ENCODE data around the gene PIM2.

- TF ChIP-seq GTF2F1 (IDR thresholded peaks at IDR 0.05; ENCODE audit: low read depth, low read length) (no peak), CTCF (IDR thresholded peaks at IDR 0.05 in 2 of 3, conservative IDR thresholded peaks at IDR 0.05 in 1 of 3; ENCODE audit: insufficient read depth in 2 of 3, low read depth in 1 of 3, low read length in 3 of 3) (no peak), FIP1L1 (IDR thresholded peaks at IDR 0.05; ENCODE audit: low read depth, low read length, poor library complexity, severe bottlenecking) (no peak), PHF8 (IDR thresholded peaks at IDR 0.05; ENCODE audit: borderline replicate concordance, low read length) (no peak), GABPA (tag; conservative IDR thresholded peaks at IDR 0.05; ENCODE audit: low read depth) (no peak), EZH2 (IDR thresholded peaks at IDR 0.05; ENCODE audit: borderline replicate concordance, low read depth, low read length) (no peak), RFX1 (IDR thresholded peaks at IDR 0.05) (no peak), ZNF224 (CRISPR knock-in tag; IDR thresholded peaks at IDR 0.05) (no peak), CBX2 (IDR thresholded peaks at IDR 0.05; ENCODE audit: insufficient read depth, low read length, poor library complexity, severe bottlenecking) (no peak), STAT6 (CRISPR knock-in tag; IDR thresholded peaks at IDR 0.05) (no peak), ATF2 (CRISPR knock-in tag; IDR thresholded peaks at IDR 0.05) (no peak), FOS (IDR thresholded peaks at IDR 0.05; ENCODE audit: extremely low read depth, insufficient read length) (no peak), TEAD4 (IDR thresholded peaks at IDR 0.05; ENCODE audit: low read length) (no peak), TEAD4 (CRISPR knock-in tag; IDR thresholded peaks at IDR 0.05; ENCODE audit: borderline replicate concordance) (no peak)
- TF ChIP-seq, protein P1, sequence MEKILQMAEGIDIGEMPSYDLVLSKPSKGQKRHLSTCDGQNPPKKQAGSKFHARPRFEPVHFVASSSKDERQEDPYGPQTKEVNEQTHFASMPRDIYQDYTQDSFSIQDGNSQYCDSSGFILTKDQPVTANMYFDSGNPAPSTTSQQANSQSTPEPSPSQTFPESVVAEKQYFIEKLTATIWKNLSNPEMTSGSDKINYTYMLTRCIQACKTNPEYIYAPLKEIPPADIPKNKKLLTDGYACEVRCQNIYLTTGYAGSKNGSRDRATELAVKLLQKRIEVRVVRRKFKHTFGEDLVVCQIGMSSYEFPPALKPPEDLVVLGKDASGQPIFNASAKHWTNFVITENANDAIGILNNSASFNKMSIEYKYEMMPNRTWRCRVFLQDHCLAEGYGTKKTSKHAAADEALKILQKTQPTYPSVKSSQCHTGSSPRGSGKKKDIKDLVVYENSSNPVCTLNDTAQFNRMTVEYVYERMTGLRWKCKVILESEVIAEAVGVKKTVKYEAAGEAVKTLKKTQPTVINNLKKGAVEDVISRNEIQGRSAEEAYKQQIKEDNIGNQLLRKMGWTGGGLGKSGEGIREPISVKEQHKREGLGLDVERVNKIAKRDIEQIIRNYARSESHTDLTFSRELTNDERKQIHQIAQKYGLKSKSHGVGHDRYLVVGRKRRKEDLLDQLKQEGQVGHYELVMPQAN (IDR thresholded peaks at IDR 0.05; ENCODE audit: borderline replicate concordance), result no peak
Measured at GRCh38 chrX:48896611-48897011, 22.2 kb downstream of the PIM2 start.

All from K562 (cell line).